ENCODE results near the gene PRAC1. TPM values are rescaled to one million over a fixed set of nuclear protein-coding genes. Genes with fewer than 3 reads are reported as not detected.

The PRAC1 gene
- not detected for polyA plus RNA-seq (ENCODE audit: insufficient read length in 4 of 4)

- DNase-seq (ENCODE audit: low read depth in 4 of 4, low spot score in 3 of 4), result no peak
Observed at GRCh38 chr17:48722201-48722907, at the start of gene PRAC1. Gene PRAC1, minus strand, starts transcription at chr17:48722518. Its CDS starts 126 bp downstream, at chr17:48722392.

DNA sequence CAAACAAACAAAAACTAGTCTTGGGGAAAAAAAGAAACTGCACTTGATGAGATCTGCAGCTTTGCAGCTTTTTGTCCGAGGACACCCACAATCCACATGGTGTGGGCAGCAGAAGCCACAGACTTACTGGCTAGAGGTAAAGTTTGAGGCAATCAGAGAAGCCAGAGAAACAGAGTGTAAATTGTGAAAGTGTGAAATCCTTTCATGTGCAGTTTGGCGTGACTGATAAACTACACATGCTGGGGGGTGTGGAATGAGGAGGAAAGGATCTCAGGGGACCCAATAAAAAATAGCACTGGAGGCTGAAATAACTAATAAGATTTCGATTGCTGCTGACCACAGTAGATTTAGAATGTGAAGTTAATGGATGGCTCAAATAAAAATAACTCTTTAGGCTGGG is 48.6 kb upstream of the PRAC1 start:
- no peak for DNase-seq (ENCODE audit: low read depth in 4 of 4, low spot score in 3 of 4)

DNA sequence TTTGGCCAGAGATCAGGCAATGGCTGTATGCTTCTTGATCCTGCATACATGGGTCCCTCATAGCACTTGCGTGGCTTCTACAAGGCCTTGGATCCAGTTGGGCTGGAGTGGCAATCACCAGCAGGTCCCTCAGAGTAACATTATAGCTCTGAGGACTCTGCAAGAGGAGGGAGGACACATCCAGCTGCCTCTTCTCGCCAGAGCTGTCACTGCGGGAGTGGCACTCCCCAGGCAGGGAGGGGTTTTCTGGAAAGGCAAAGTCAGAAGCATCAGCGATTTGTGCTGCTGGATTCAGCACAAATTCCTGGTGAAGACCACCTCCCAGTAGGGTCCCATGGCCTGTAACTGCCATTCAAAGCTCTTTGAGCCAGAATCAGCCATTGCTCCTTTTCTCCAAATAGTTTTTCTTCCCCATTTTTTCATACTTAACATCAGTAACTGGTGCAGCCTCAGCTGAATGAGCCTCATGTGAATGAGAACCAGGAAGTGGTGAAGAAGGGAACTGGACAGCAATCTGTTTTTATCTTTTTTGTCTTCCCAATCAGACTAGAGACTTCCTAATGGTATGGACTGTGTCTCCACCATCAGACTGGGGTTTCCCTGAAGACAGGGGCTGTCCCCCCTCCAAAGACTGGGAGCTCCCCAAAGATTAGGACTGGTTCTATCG is 46.8 kb upstream of the PRAC1 start:
- DNase-seq (ENCODE audit: low read depth in 4 of 4, low spot score in 3 of 4), result no peak

DNA sequence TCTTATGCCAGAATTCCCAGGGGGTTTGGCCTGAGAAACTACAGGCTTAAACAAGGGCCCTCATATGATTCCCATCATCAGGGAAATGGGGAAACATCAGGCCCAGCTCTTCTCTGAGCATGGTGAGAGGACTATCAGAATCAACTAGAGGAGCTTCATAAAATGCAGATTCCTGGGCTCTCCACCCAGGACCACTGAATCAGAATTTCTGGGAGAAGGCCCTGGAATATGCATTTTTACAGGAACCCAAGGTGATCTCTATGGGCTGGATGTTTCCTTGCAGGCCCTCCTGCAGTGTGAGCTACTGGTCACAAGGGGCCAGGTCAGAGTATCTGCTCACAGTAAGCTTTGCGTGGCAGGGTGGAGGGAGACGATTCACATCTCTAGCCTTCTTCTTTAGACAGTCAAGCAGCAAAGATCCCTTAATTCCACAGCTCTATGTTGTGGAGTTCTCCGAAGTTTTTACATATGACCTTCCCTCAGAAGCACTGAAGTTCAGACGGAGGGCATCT is 45.0 kb upstream of the PRAC1 start:
- no peak for DNase-seq (ENCODE audit: low read depth in 4 of 4, low spot score in 3 of 4)

GRCh38 chr17:48761114-48761513 is 38.8 kb upstream of the PRAC1 start:
- DNase-seq (ENCODE audit: low read depth in 4 of 4, low spot score in 3 of 4), result no peak

DNA sequence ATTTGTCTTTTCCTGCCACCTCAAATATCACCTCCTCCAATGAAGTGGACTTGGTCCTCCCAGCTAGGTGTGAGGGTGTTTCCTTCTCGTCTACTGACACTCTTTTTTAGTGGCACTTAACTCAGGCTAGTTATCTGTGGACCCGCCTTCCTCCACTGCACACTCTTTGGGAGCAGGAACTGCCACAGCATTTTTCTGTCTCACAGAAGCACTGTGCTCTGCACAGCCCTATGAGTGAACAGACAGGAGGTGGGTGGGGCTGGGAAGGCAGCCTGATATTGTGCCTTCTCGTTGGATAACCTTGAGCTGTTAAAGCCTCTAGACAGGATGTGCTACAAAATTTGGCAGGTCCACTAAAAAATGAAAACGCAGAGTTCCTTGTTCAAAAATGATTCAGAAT is 38.1 kb upstream of the PRAC1 start:
- no peak for DNase-seq (ENCODE audit: low read depth in 4 of 4, low spot score in 3 of 4)

DNA sequence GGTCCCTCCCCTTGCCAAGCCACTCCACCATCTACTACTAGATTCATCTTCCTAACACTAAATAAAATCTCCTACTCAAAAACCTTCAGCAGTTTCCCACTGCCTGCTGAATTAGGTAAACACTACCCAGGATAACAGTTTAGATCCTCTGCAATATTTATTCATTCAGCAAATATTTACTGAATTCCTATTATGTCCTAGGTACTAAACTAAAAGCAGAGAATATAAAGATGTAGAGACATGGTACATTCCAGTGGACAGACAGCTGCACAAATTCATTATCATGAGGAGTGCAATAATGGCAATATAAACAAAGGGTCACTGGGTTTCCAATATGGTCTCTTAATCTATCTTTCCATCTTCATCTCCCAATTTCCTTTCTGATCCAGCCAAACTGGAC is 37.0 kb upstream of the PRAC1 start:
- no peak for DNase-seq (ENCODE audit: low read depth in 4 of 4, low spot score in 3 of 4)

GRCh38 chr17:48757524-48757961 is 35.2 kb upstream of the PRAC1 start:
- no peak for DNase-seq (ENCODE audit: low read depth in 4 of 4, low spot score in 3 of 4)

- DNase-seq (ENCODE audit: low read depth in 4 of 4, low spot score in 3 of 4), result no peak
Observed at GRCh38 chr17:48756830-48757251, 34.5 kb upstream of the PRAC1 start.

- DNase-seq (ENCODE audit: low read depth in 4 of 4, low spot score in 3 of 4), result no peak
Observed at GRCh38 chr17:48755356-48755755, 33.0 kb upstream of the PRAC1 start.

DNA sequence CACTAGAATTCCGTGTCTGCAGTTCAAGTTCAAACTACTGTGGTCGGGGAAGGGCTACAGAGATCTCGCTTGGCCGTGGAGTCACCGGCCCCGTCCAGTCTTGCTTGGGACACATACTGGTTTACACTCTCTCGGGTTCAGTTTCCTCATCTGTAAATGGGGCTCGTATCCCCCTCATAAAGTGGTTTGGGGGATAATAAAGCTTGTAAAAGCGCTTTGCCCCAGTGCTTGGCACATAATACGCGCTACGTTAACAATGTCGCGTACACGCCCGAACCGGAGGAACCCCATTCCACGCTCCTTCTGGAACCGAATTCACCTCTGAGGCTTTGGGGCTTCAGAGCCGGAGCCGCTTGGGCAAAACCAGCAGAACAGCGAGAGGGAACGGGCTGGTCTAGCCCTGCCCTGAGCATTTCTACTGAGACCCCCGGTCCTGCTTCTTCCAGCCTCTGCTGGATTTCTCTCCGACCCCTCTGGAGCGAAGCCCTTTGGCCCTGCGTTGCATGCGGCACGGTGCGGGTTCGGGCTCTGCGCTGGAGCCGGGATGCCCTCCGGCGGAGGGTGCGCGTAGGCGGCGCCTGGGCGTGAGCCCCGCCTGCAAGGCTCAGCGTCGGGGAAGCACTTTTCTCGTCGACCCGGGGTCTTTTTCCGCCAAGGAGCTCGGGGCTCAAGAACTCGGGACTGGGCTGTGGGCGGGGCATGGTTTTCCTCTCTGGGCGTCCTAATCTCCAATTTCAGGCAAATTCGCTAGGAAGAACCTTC is 32.4 kb upstream of the PRAC1 start:
- no peak for DNase-seq (ENCODE audit: low read depth in 4 of 4, low spot score in 3 of 4)

- DNase-seq (ENCODE audit: low read depth in 4 of 4, low spot score in 3 of 4), result no peak
Observed at GRCh38 chr17:48753794-48754499, 31.6 kb upstream of the PRAC1 start.

DNA sequence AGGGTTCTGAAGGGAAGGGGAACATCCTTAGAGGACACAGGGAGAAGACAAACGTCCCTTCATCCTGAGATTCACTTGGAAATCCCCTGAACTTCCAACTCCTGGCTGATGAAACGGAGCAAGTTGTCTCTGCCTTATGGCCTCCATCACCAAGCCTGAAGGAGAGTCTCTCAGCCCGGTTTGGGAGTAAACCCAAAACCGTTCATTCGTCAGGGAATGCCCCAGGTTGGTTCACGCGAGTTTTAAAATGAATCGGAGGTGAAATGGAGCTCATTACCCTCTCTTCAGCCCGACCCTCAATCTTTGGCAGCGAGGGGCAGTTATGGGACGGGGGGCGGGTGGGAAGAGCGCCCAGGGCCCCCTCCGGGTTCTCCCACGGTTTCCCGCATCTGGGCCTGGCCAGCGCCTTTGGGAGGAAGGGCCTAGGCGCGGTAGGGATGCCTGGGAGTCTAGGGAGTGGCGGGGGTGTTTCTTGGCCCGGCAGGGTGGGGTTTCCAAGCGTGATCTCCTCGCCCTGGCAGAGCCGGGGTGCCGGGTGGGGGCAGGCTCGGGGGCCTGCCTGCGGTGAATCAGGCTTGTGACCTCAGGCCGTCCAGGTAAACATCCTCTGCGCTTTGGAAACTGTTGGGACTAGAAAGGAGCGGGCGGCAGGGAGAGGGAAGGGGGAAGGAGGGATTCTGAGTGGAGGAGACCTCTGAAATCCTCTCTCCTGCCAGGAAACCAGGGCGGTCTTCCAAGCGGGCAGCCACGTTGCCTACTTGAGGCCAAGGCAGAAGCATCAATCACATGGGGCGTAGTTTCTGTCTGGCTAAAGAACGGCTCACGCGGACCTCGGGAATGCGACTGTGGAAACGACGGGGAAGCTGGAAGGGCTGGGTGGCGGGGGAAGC is 30.3 kb upstream of the PRAC1 start:
- DNase-seq (ENCODE audit: low read depth in 4 of 4, low spot score in 3 of 4), result no peak

DNA sequence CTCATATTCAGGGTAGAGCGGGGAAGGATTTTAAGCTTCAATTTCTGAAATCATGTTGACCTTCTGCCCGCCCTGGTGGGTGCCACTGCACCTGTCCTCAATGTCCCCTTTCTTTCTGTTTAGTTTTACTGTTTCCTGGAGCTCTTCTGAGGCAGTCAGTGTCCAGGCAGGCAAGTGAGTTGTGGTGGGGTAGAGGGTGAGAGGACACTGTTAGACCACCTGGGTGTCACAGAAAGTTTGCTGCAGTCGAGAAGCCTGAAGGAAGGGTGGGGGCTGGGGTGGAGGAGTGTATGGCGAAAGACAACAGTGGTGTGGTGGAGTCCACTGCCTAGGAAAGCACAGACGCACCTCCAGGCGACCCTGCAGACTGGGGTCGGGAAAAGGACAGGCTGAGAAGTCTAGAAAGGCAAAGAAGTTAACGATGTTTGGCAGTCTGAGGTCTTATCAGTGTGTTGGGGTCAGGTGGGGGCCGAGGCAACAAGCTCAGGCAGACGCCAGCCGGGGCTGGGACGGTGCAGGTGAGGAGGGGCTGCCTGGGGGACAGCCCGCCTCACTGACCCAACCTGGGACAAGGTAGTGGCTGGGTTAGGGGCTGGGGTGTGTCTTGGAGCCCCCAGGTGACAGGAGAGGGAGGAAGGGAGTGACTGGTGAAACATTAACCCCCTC is 29.5 kb upstream of the PRAC1 start:
- DNase-seq (ENCODE audit: low read depth in 4 of 4, low spot score in 3 of 4), result no peak

- no peak for DNase-seq (ENCODE audit: low read depth in 4 of 4, low spot score in 3 of 4)
Observed at GRCh38 chr17:48751172-48751571, 28.9 kb upstream of the PRAC1 start.

DNA sequence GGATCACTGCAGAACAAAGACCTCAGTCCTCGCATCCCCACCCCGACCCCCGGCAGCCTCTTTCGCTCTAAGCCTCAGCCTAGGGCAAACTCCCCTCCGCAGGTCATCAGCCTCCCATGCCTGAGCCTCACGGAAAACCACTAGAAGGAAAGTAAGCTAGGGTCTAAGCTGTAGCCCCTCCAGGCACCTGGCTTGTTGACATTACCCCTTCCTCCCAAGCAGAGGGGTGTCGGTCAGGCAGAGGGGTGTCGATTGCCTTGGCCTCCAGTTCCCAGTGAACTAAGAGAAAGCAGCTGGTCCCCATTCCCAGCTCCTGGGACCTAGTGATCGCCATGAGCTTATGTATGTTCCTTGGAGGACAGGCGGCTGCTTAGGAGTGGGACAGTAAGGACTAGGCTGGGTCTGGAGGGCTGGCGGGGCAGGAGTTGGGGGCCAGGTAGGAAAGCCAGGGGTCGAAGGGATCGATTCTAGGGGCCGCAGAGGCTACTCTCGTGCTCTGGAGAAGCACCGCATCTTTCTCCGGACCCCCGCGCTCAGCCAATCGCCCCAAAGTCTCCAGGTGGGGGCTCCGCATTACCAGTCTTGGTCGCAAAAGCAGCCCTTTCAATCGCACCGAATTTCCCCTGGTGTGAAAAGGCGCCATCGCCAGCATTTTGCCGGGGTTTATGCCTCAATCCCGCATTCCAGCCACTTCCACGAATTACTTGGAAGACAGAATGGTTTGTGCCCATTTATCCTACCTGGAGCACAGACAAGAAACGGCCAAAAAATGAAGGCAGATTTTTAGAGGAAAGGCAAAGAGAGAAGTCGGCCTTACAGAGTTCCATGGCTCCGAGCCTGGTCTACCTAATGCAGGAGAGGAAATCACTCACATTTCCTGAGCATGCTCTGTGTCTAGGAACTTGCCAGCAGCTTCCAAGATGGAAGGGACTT is 27.6 kb upstream of the PRAC1 start:
- no peak for DNase-seq (ENCODE audit: low read depth in 4 of 4, low spot score in 3 of 4)

DNA sequence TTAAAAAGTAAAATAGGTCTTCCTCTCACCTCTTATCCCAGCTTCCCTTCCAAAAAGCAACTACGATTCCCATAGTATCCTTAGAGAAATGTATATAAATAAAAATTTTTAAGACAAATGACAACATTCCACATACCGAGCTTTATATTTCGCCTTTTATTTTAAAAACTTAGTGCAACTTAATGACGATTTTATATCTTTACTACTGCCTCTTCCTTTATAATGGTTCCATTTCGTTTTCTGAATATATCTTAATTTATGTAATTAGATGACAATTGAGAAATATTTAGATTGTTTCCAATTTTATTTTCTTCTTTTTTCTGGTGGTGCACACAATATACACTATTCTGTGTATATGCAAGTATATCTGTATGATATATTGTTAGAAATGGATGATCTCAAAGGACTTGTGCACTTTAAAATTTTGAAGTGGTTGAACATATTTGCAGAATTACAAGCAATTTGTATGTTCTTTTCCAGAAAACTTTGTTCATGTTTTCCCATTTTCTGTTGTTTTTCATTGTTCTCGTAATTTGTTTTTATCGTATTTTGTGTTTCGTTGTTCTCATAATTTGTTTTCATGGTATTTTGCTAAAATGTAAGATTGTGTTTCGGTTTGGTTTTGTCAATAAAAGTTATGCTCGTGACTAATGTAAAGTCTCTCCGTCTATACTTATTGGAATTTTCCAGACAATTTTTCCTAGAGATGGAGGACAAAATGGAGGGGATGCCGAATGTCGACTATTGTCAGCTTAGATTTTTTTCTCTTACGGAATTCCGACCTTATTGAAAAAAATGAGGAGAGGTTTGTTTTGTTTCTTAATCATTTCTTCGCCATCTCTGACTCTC is 26.6 kb upstream of the PRAC1 start:
- DNase-seq (ENCODE audit: low read depth in 4 of 4, low spot score in 3 of 4), result no peak
